ENCODE measurements around the gene STX8.
"Not testable (repeated sequence)": the region's sequence is repeated elsewhere in the genome, so short reads cannot be mapped to it uniquely, and the experiment has no call there.

The STX8 gene

GRCh38 chr17:9269350-9270035 lies 306.1 kb downstream of the STX8 start:
- no peak for FAIRE-seq
- DNase-seq (ENCODE audit: low spot score): no peak

DNA sequence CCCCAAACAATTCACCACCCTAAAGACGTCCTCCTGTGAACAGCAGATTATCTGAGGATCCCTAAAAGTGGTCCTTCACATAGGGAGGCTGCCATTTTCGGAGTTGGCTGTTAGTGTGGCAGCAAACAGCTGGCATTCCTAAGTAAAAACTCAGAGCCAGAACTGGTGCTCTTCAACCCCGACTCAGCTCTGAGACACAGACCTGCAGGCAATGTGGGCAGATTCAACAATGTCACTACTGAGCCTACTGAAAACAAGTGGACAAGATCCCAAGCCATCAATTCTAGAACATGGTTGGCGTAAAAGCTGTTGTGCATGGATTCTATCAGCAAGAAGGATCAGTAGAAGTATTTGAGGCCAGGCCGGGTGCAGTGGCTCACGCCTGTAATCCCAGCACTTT lies 307.1 kb downstream of the STX8 start:
- FAIRE-seq: no peak

DNA sequence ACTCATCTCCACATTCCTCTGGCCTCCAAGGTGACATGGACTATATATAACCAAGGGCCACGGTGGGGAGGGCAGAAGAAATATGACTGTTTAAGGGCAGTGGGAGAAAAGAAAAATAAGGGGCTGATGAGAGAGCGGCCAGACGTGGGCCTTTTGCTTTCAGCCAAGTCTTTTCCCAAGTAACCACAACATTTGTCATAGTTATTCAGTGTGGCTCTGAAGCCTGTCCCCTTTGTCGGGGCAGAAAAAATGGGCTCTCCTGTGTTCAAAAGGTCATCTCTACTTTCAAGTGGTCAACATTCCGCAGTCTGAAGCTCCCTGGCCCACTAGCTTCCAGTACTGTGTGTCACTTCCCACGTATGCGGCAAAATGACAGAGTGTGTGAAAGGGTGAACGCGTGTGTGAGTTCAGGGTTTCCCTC lies 308.9 kb downstream of the STX8 start:
- FAIRE-seq (no peak), DNase-seq (ENCODE audit: low spot score) (no peak)

More for the DNA sequence above, 307.1 kb downstream of the STX8 start:
- DNase-seq (ENCODE audit: low spot score): no peak

GRCh38 chr17:9266031-9266680 lies 309.5 kb downstream of the STX8 start:
- FAIRE-seq (no peak), DNase-seq (ENCODE audit: low spot score) (no peak)

- FAIRE-seq (no peak), DNase-seq (ENCODE audit: low spot score) (no peak)
Observed at GRCh38 chr17:9261081-9262012, 314.3 kb downstream of the STX8 start.

- FAIRE-seq (no peak), DNase-seq (ENCODE audit: low spot score) (no peak)
Observed at GRCh38 chr17:9259419-9259818, 316.2 kb downstream of the STX8 start.

- DNase-seq (ENCODE audit: low spot score) (no peak), FAIRE-seq (no peak)
Observed at GRCh38 chr17:9258115-9259015, 317.3 kb downstream of the STX8 start.

- FAIRE-seq; DNase-seq (ENCODE audit: low spot score): not testable (repeated sequence)
Observed at GRCh38 chr17:9257630-9257965, 318.0 kb downstream of the STX8 start.

DNA sequence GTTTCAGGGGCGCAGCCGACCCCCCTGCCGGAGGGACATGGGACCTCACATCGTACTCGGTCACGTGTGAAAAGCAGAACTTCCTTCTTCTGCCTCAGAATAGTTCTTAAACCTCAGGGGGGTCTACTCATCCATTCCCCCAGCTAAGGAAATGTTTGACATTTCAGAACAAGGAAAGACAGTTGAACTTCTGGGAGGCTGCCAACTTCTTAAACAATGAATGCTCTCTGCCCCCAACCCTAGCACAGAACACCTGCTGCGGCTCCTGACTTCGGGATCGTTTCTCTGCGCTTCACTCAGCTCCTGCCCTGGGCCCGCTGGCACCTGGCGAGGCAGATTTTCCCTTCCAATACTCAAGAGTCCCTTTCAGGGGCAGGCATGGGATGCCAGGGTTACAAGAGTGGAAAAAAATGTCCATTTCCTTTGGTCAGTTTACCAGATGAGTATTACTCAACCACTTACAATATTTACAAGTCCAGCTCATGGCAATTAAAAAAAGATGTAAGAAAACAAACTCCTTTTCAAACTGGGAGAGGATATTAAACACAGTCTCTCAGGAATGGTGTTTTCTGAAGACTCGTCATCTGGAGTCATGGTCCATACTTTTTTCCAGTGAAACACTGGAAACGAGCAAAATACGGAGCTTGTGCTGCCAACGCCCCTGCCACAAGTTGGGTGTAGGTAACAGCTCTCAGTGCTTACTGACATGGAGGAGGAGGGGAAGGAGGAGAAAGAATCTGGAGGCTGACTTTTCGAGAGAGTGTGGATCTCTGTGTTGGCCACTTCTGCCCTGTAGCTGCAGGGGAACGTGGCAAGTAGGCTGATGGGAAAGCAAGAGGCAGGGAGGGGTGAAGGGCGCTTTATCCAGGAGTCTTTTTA lies 318.6 kb downstream of the STX8 start:
- DNase-seq (ENCODE audit: low spot score): no peak
- no peak for FAIRE-seq

DNA sequence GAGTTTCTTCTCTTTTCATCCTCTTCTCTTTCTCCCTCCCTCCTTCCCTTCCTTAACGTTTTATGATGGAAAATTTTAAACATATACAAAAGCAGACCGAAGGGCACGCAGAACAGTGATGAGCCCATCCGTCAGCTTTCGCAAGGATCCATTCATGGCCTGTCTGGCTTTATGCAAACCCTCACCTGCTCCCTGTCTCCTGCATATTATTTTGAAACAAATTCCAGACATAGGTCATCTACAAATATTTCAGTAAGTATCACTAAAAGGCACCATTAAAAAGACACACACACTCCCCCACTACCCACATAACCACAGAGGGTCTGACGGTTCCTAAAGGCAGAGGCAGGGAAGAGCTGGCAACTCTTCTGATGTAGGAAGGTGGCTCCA lies 319.3 kb downstream of the STX8 start:
- DNase-seq (ENCODE audit: low spot score): no peak

GRCh38 chr17:9255833-9256232 lies 319.8 kb downstream of the STX8 start:
- DNase-seq (ENCODE audit: low spot score) (no peak), FAIRE-seq (no peak)

More for the DNA sequence above, 319.3 kb downstream of the STX8 start:
- FAIRE-seq: no peak

- FAIRE-seq: no peak
- DNase-seq (ENCODE audit: low spot score): no peak
Observed at GRCh38 chr17:9254841-9255240, 320.8 kb downstream of the STX8 start.

DNA sequence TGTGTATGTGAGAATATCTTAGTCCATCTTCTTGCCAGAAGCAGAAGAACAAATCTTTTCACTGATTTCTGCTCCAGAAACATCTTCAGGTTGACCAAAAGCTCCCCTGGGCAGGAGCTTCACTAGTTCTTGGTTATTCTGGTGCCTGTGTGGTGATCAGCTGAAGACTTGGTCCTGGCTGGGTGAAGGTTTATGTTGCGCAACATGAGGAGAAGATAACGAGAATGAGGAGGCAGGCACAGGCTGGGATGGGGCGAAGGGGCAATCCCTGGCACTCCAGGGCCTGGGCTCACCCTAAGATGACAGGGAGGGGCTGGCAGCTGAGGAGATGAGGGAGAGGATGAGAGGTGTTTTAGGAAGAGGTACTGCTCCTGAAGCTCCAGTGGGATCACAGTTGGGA lies 322.3 kb downstream of the STX8 start:
- no peak for DNase-seq (ENCODE audit: low spot score)
- no peak for FAIRE-seq

DNA sequence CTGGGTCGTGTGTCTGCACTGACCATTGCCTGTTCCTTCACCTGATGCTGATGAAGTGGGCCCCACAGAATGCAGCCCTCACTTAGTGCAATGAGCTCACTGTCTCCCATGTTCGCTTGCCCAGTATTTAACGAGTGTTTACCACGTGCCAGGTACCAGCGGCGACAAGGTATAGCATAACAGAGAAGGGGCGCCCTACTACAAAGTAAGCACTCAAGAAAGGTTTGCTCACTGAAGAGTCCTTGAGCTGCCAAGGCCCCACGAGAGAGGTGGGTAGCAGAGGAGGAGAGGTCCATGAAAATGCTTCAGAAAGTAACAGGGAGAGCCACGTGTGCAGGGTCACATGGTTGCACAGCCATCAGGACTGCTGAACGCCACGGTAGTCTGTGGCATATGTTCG lies 324.3 kb downstream of the STX8 start:
- DNase-seq (ENCODE audit: low spot score): no peak
- FAIRE-seq: no peak

- DNase-seq (ENCODE audit: low spot score) (no peak), FAIRE-seq (no peak)
Observed at GRCh38 chr17:9249245-9249953, 326.2 kb downstream of the STX8 start.

- DNase-seq (ENCODE audit: low spot score) (no peak), FAIRE-seq (no peak)
Observed at GRCh38 chr17:9247401-9247938, 328.1 kb downstream of the STX8 start.

DNA sequence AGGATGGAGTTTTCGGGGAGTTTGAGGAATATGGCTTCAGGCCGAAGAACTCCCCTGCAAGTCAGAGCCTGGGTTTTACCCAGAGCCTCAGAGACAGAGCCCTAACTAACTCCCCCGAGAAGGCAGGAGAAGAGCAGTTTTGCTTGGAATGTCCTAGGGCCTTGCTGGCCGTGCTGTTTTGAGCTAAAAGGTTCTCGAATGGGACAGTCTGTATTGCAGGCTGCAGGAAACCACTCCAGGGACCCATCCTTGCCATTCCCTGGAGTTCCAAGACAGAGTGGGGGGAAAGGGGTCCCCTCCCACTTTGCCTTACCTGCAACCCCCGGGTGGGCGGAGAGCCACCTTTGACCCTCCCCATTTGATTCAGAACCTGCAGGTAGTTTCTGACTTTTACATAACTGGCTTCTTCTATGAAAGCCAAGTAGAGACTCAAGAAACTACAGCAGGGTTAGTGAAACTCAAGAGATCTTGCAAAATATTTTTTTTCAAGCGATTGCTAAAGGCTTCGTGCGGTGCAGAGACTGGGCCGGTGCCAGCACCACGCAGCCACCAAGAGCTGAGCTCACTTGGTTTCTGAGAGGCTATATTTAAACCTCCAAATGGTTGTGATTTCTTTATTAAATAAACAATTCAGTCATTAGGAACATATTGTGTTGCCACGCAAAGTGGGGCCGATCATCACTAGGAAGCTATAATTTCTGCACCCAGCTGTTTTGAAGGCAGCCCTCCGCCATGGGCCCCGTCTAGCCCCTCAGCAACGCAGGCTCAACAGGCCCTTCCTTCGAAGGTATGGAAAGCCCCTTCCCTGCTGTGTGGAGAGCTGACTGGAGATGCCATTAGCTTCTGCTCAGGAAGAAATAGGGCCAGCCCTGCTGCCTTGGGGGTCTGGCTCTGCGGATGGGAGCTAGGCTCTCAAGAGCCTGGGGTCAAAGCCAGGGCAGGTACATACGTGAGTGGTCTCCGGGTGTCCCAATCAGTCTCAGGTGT lies 331.3 kb downstream of the STX8 start:
- FAIRE-seq: no peak
- no peak for DNase-seq (ENCODE audit: low spot score)

DNA sequence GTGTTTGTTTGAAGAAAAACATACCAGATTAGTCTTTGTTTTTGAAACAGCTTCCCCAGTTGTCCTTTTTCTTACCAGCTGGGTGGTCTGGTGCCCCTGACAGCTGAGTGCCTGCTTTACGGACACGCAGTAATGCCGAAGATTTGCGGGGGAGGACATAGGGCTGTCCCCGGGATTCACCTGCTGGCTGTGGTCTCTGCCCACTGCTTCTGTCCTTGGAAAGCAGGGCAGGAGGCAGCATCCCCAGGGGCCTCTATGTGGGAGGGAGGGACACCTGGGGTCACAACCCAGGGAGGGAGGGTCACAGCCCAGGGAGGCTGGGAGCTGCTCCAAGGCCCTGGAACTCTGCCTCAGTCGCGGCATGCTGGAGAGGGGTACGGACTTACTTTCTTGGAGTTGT lies 332.6 kb downstream of the STX8 start:
- DNase-seq (ENCODE audit: low spot score) (no peak), FAIRE-seq (no peak)
